Nephron progenitor cell (in vitro differentiated cells): ENCODE data around the gene CYTH1.
A peak's percentile ranks its signal among the peaks of the same experiment; 100 is the strongest.

Experiments
- DNase-seq: peaks from one replicate; pipeline ENCODE4 v3.0.0; 2021
- H3K27ac Mint-ChIP-seq: 2 replicates; pipeline ENCODE4 v1.8.0; 2021; ENCODE audit warnings: mild to moderate bottlenecking, moderate library complexity, mixed read lengths
- H3K27me3 Mint-ChIP-seq: 2 replicates; pipeline ENCODE4 v1.8.0; 2021; ENCODE audit warnings: mild to moderate bottlenecking, low read depth, mixed read lengths; ENCODE audit not compliant: poor library complexity
- H3K36me3 Mint-ChIP-seq: 2 replicates; pipeline ENCODE4 v1.8.0; 2021; ENCODE audit warnings: low read depth, mixed read lengths
- H3K4me1 Mint-ChIP-seq: 2 replicates; pipeline ENCODE4 v1.8.0; 2021; ENCODE audit warnings: mixed read lengths
- H3K4me3 Mint-ChIP-seq: 2 replicates; pipeline ENCODE4 v1.8.0; 2021; ENCODE audit warnings: mild to moderate bottlenecking, moderate library complexity, mixed read lengths
- H3K9me3 Mint-ChIP-seq: 2 replicates; pipeline ENCODE4 v1.8.0; 2021; ENCODE audit warnings: mild to moderate bottlenecking, moderate library complexity, mixed read lengths
- CTCF ChIP-seq: fragments of 200-600 bp; sonication (generic); IDR thresholded peaks from 2 replicates; pipeline ENCODE4 v1.5.0; 2021; ENCODE audit warnings: antibody characterized with exemption

CYTH1 gene

DNA sequence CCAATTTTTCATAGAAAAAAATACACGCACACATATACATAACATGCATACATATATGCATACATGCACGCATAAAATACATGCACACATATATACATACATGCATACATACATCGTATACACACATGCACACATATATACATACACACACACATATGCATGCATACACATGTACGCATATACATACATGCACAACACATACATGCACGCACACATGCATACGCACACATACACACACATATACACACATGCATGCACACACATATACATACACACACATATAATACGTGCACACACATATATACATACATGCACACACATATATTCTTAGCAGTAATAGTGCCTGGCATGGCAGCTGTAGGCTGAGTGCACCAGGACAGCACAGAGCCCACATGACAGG is 33.6 kb upstream of the CYTH1 start:
- H3K4me1 Mint-ChIP-seq: no peaks in the 10 kb centered on the region
- peaks cover 70% of the 10 kb centered on the region for H3K36me3 Mint-ChIP-seq
- H3K9me3 Mint-ChIP-seq: no peaks in the 10 kb centered on the region
- H3K4me3 Mint-ChIP-seq: no peak overlapping the region
- no peak for DNase-seq
- no peak overlapping the region for H3K27ac Mint-ChIP-seq
- no peak for TF ChIP-seq CTCF
- no peaks in the 10 kb centered on the region for H3K27me3 Mint-ChIP-seq

DNA sequence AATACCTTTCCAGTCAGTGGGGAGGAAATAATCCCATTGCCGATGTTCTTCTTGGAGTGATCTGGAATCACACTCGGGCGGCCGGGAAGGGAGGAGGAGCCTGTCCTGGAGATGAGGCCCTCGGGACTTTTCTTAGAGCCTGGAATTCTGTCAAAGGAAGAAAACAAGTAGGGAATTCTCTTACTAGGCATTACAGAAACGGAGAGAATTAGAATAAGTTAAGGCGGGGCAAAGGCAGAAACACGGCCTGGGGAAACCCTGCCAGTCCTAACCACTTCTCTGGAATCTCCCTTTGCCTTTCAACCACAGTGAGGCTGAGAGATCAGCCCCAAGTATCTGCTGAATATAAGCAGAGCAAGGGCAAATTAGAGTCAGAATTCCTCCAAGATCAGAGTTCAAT is 30.8 kb upstream of the CYTH1 start:
- DNase-seq: no peak
- Mint-ChIP-seq H3K9me3 (no peaks in the 10 kb centered on the region), H3K4me1 (no peaks in the 10 kb centered on the region), H3K4me3 (no peak overlapping the region), H3K27me3 (no peaks in the 10 kb centered on the region), H3K27ac (peak overlapping the region; percentile 29), H3K36me3 (peaks cover 67% of the 10 kb centered on the region)
- no peak for TF ChIP-seq CTCF

- Mint-ChIP-seq H3K4me3 (no peak overlapping the region), H3K27ac (no peak overlapping the region), H3K36me3 (peaks cover 76% of the 10 kb centered on the region), H3K4me1 (no peaks in the 10 kb centered on the region), H3K27me3 (no peaks in the 10 kb centered on the region), H3K9me3 (no peaks in the 10 kb centered on the region)
- DNase-seq: no peak
- no peak for TF ChIP-seq CTCF
Measured at GRCh38 chr17:78808163-78808562, 26.1 kb upstream of the CYTH1 start.

DNA sequence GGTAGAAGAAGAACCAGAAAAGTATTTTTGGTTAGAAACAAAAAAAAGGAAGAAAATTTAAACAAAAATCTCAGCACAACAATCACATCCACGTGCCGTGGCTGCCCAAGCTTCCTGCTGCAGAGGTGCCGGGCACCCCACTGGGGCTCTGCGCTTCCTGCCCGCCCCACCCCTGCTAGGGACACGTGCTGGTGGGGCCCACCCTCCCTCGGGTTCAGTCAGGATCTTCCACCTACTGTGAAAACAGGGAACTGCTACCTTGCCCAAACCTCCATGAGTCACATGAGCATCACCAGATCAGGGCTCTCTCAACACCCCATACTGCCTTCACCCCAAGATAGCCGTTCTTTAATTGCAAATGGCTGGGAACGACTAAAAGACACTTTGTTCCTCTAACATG is 24.4 kb upstream of the CYTH1 start:
- Mint-ChIP-seq H3K36me3 (peaks cover 68% of the 10 kb centered on the region), H3K27ac (no peak overlapping the region), H3K4me3 (no peak overlapping the region), H3K27me3 (no peaks in the 10 kb centered on the region), H3K9me3 (no peaks in the 10 kb centered on the region), H3K4me1 (no peaks in the 10 kb centered on the region)
- TF ChIP-seq CTCF: no peak
- DNase-seq: no peak

- no peak for TF ChIP-seq CTCF
- DNase-seq: no peak
- peak overlapping the region; percentile 59 for H3K27ac Mint-ChIP-seq
- no peaks in the 10 kb centered on the region for H3K27me3 Mint-ChIP-seq
- H3K4me3 Mint-ChIP-seq: no peak overlapping the region
- no peaks in the 10 kb centered on the region for H3K9me3 Mint-ChIP-seq
- no peaks in the 10 kb centered on the region for H3K4me1 Mint-ChIP-seq
- H3K36me3 Mint-ChIP-seq: peaks cover 62% of the 10 kb centered on the region
Measured at GRCh38 chr17:78805301-78805700, 23.2 kb upstream of the CYTH1 start.

GRCh38 chr17:78804777-78805176 is 22.7 kb upstream of the CYTH1 start:
- no peaks in the 10 kb centered on the region for H3K27me3 Mint-ChIP-seq
- H3K4me1 Mint-ChIP-seq: no peaks in the 10 kb centered on the region
- peak overlapping the region; percentile 59 for H3K27ac Mint-ChIP-seq
- no peak for TF ChIP-seq CTCF
- H3K9me3 Mint-ChIP-seq: no peaks in the 10 kb centered on the region
- no peak overlapping the region for H3K4me3 Mint-ChIP-seq
- H3K36me3 Mint-ChIP-seq: peaks cover 60% of the 10 kb centered on the region
- DNase-seq: no peak
